ENCODE measurements around the gene DSE. TPM values are rescaled to one million over a fixed set of nuclear protein-coding genes. Genes with fewer than 3 reads are reported as not detected.

The DSE gene
- total RNA-seq, 1 experiment from 2014 or later = 38.5 TPM

DNA sequence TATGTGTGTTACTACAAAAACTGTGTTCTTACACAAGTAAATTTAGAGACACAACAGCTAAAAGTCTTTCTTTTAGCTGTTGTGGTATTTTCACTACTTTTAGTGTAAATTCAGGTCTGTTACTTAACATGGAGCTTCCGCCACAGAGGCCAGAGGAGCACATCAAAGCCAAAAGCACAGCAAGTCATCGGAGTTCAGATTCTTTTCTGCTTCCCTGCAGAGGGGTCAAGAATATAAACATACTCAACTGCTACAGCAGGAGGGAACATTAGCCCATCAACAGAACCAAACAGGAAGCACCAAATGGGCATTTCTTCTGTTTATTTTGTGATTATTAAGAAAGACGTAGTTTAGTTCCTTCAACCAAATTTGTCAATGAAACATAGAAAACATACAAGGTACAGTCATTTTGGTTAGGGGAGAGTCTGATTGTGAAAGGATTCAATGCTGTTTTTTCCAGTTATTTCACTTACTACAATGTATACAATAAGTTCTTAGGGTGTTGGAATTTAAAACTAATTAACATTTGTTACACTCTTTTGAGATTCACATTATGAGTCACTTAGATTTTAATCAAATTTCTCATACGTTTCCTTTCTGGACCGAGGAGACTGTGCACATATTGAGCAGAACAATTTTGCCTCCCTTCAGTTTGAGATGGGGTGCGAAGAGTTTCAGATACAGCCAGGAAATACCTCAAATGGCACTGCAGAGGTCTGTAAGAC lies 42.8 kb upstream of the DSE start:
- H3K4me2 ChIP-seq (ENCODE audit: low read length) = no peak overlapping the region
- no peaks in the 10 kb centered on the region for H3K36me3 ChIP-seq (ENCODE audit: control insufficient read depth in 1 of 2, insufficient read depth in 2 of 2, low read length in 2 of 2)
- DNase-seq (ENCODE audit: low read depth, low spot score) (no peak), ATAC-seq (no peak)
- no TSS peak for BruUV-seq (replicated peaks)
- TF ChIP-seq CEBPB (IDR thresholded peaks at IDR 0.05; ENCODE audit: low read depth) = no peak
- TF ChIP-seq TCF7L2 (IDR thresholded peaks at IDR 0.05; ENCODE audit: borderline replicate concordance, extremely low read depth, insufficient read depth, insufficient read length) = no peak
- no peak for TF ChIP-seq SP1 (IDR thresholded peaks at IDR 0.05; ENCODE audit: low read depth)
- TF ChIP-seq SIN3A (IDR thresholded peaks at IDR 0.05; ENCODE audit: low read depth) = no peak
- TF ChIP-seq ZFX (IDR thresholded peaks at IDR 0.05) = no peak
- no peak for TF ChIP-seq JUND (IDR thresholded peaks at IDR 0.05)
- no peak for TF ChIP-seq ZNF274 (IDR thresholded peaks at IDR 0.05; ENCODE audit: low read depth, low read length)
- TF ChIP-seq EGR1 (IDR thresholded peaks at IDR 0.05; ENCODE audit: low read depth) = no peak
- H3K4me3 ChIP-seq (replicated peaks in 1 of 2; ENCODE audit: low read depth in 1 of 2, low read length in 2 of 2) = no peak overlapping the region
- H3K9me3 ChIP-seq (ENCODE audit: control insufficient read depth in 1 of 2, insufficient read depth in 1 of 2, low read depth in 1 of 2, low read length in 2 of 2) = no peaks in the 10 kb centered on the region
- H3K9me2 ChIP-seq (ENCODE audit: insufficient read depth) = no peaks in the 10 kb centered on the region
- no peaks in the 10 kb centered on the region for H4K20me1 ChIP-seq (ENCODE audit: insufficient read depth)
- no peaks in the 10 kb centered on the region for H3K4me1 ChIP-seq (ENCODE audit: control insufficient read depth in 1 of 2, insufficient read depth in 2 of 2, low read length in 2 of 2)
- intact Hi-C loops (cut with micrococcal nuclease) = no loop called here
- no peak overlapping the region for H2AFZ ChIP-seq (ENCODE audit: low read depth, low read length, poor library complexity, severe bottlenecking)
- CTCF ChIA-PET = no interaction called here
- POLR2A ChIA-PET = no interaction called here
- no peaks in the 10 kb centered on the region for H3K27me3 ChIP-seq (ENCODE audit: insufficient read depth, low read length)
- no peak overlapping the region for H3K9ac ChIP-seq (ENCODE audit: low read length)
- no peak overlapping the region for H3K27ac ChIP-seq (ENCODE audit: low read depth, low read length)
- RAD21 ChIA-PET (ENCODE audit: low non-redundant PET in 1 of 2, low total read pairs in 2 of 2, uncharacterized antibody in 2 of 2, unreplicated experiment in 2 of 2) = no interaction called here
- no peaks in the 10 kb centered on the region for H3K79me2 ChIP-seq (ENCODE audit: insufficient read depth, low read length)

GRCh38 chr6:116328528-116328903 lies 42.2 kb upstream of the DSE start:
- ChIA-PET POLR2A (no interaction called here), CTCF (no interaction called here), RAD21 (ENCODE audit: low non-redundant PET in 1 of 2, low total read pairs in 2 of 2, uncharacterized antibody in 2 of 2, unreplicated experiment in 2 of 2) (no interaction called here)
- TF ChIP-seq, protein P1, sequence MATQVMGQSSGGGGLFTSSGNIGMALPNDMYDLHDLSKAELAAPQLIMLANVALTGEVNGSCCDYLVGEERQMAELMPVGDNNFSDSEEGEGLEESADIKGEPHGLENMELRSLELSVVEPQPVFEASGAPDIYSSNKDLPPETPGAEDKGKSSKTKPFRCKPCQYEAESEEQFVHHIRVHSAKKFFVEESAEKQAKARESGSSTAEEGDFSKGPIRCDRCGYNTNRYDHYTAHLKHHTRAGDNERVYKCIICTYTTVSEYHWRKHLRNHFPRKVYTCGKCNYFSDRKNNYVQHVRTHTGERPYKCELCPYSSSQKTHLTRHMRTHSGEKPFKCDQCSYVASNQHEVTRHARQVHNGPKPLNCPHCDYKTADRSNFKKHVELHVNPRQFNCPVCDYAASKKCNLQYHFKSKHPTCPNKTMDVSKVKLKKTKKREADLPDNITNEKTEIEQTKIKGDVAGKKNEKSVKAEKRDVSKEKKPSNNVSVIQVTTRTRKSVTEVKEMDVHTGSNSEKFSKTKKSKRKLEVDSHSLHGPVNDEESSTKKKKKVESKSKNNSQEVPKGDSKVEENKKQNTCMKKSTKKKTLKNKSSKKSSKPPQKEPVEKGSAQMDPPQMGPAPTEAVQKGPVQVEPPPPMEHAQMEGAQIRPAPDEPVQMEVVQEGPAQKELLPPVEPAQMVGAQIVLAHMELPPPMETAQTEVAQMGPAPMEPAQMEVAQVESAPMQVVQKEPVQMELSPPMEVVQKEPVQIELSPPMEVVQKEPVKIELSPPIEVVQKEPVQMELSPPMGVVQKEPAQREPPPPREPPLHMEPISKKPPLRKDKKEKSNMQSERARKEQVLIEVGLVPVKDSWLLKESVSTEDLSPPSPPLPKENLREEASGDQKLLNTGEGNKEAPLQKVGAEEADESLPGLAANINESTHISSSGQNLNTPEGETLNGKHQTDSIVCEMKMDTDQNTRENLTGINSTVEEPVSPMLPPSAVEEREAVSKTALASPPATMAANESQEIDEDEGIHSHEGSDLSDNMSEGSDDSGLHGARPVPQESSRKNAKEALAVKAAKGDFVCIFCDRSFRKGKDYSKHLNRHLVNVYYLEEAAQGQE (IDR thresholded peaks at IDR 0.05; ENCODE audit: low read depth) = no peak
- TF ChIP-seq SP1 (IDR thresholded peaks at IDR 0.05; ENCODE audit: low read depth) (no peak), ZNF274 (IDR thresholded peaks at IDR 0.05; ENCODE audit: low read depth, low read length) (no peak), EGR1 (IDR thresholded peaks at IDR 0.05; ENCODE audit: low read depth) (no peak), JUND (IDR thresholded peaks at IDR 0.05) (no peak), CBX3 (IDR thresholded peaks at IDR 0.05; ENCODE audit: low read depth) (no peak), POLR2A (IDR thresholded peaks at IDR 0.05; ENCODE audit: borderline replicate concordance, extremely low read depth, insufficient read depth, insufficient read length) (no peak), CEBPB (IDR thresholded peaks at IDR 0.05; ENCODE audit: low read depth) (no peak), EZH2phosphoT487 (IDR thresholded peaks at IDR 0.05; ENCODE audit: borderline replicate concordance) (no peak), MAX (IDR thresholded peaks at IDR 0.05) (no peak)
- Histone ChIP-seq H3K27me3 (ENCODE audit: insufficient read depth, low read length) (no peaks in the 10 kb centered on the region), H3K4me2 (ENCODE audit: low read length) (no peak overlapping the region), H4K20me1 (ENCODE audit: insufficient read depth) (no peaks in the 10 kb centered on the region), H3K4me3 (replicated peaks in 1 of 2; ENCODE audit: low read depth in 1 of 2, low read length in 2 of 2) (no peak overlapping the region), H3K9me3 (ENCODE audit: control insufficient read depth in 1 of 2, insufficient read depth in 1 of 2, low read depth in 1 of 2, low read length in 2 of 2) (no peaks in the 10 kb centered on the region), H3K79me2 (ENCODE audit: insufficient read depth, low read length) (no peaks in the 10 kb centered on the region), H3K9ac (ENCODE audit: low read length) (no peak overlapping the region), H3K4me1 (ENCODE audit: control insufficient read depth in 1 of 2, insufficient read depth in 2 of 2, low read length in 2 of 2) (no peaks in the 10 kb centered on the region), H3K36me3 (ENCODE audit: control insufficient read depth in 1 of 2, insufficient read depth in 2 of 2, low read length in 2 of 2) (no peaks in the 10 kb centered on the region), H3K9me2 (ENCODE audit: insufficient read depth) (no peaks in the 10 kb centered on the region), H3K27ac (ENCODE audit: low read depth, low read length) (no peak overlapping the region), H2AFZ (ENCODE audit: low read depth, low read length, poor library complexity, severe bottlenecking) (no peak overlapping the region)
- BruUV-seq (replicated peaks) = no TSS peak
- DNase-seq (ENCODE audit: low read depth, low spot score) (no peak), ATAC-seq (no peak)
- intact Hi-C loops (cut with micrococcal nuclease) = no loop called here
